ENCODE measurements around the gene DNER. TPM values are rescaled to one million over a fixed set of nuclear protein-coding genes. Genes with fewer than 3 reads are reported as not detected.

Gene DNER
- total RNA-seq, 1 donor from 2014 or later: 1.00 TPM

GRCh38 chr2:229679393-229680125, 34.8 kb downstream of the DNER start:
- intact Hi-C loops (cut with DNase I): no loop called here

GRCh38 chr2:229675569-229675968, 38.8 kb downstream of the DNER start:
- DNase-seq (ENCODE audit: low spot score): no peak
- intact Hi-C loops (cut with DNase I): no loop called here

More at GRCh38 chr2:229679393-229680125, 34.8 kb downstream of the DNER start:
- no peak for DNase-seq (ENCODE audit: low spot score)

- intact Hi-C loops (cut with DNase I): no loop called here
- no peak for DNase-seq (ENCODE audit: low spot score)
Measured at GRCh38 chr2:229674830-229675530, 39.4 kb downstream of the DNER start.

- intact Hi-C loops (cut with DNase I): no loop called here
- no peak for DNase-seq (ENCODE audit: low spot score)
Measured at GRCh38 chr2:229673676-229674075, 40.7 kb downstream of the DNER start.

- intact Hi-C loops (cut with DNase I): no loop called here
- DNase-seq (ENCODE audit: low spot score): no peak
Measured at GRCh38 chr2:229672021-229672420, 42.3 kb downstream of the DNER start.

- DNase-seq (ENCODE audit: low spot score): no peak
- intact Hi-C loops (cut with DNase I): no loop called here
Measured at GRCh38 chr2:229669841-229670240, 44.5 kb downstream of the DNER start.

GRCh38 chr2:229666811-229667210, 47.5 kb downstream of the DNER start:
- DNase-seq (ENCODE audit: low spot score): no peak
- intact Hi-C loops (cut with DNase I): no loop called here

GRCh38 chr2:229665158-229665557, 49.2 kb downstream of the DNER start:
- DNase-seq (ENCODE audit: low spot score): no peak
- intact Hi-C loops (cut with DNase I): no loop called here

GRCh38 chr2:229661478-229661877, 52.9 kb downstream of the DNER start:
- intact Hi-C loops (cut with DNase I): no loop called here

GRCh38 chr2:229660951-229661350, 53.4 kb downstream of the DNER start:
- intact Hi-C loops (cut with DNase I): no loop called here
- no peak for DNase-seq (ENCODE audit: low spot score)

More at GRCh38 chr2:229661478-229661877, 52.9 kb downstream of the DNER start:
- no peak for DNase-seq (ENCODE audit: low spot score)

- DNase-seq (ENCODE audit: low spot score): no peak
- intact Hi-C loops (cut with DNase I): no loop called here
Measured at GRCh38 chr2:229660391-229660790, 54.0 kb downstream of the DNER start.

GRCh38 chr2:229658004-229658403, 56.4 kb downstream of the DNER start:
- intact Hi-C loops (cut with DNase I): no loop called here
- DNase-seq (ENCODE audit: low spot score): no peak

- intact Hi-C loops (cut with DNase I): no loop called here
- no peak for DNase-seq (ENCODE audit: low spot score)
Measured at GRCh38 chr2:229654437-229654836, 59.9 kb downstream of the DNER start.

GRCh38 chr2:229653531-229653930, 60.8 kb downstream of the DNER start:
- no peak for DNase-seq (ENCODE audit: low spot score)
- intact Hi-C loops (cut with DNase I): no loop called here

- intact Hi-C loops (cut with DNase I): no loop called here
- no peak for DNase-seq (ENCODE audit: low spot score)
Measured at GRCh38 chr2:229652796-229653195, 61.6 kb downstream of the DNER start.

- DNase-seq (ENCODE audit: low spot score): no peak
Measured at GRCh38 chr2:229650901-229651300, 63.5 kb downstream of the DNER start.

GRCh38 chr2:229650059-229650458, 64.3 kb downstream of the DNER start:
- intact Hi-C loops (cut with DNase I): no loop called here
- DNase-seq (ENCODE audit: low spot score): no peak

More at GRCh38 chr2:229650901-229651300, 63.5 kb downstream of the DNER start:
- intact Hi-C loops (cut with DNase I): no loop called here

GRCh38 chr2:229646186-229646723, 68.1 kb downstream of the DNER start:
- DNase-seq (ENCODE audit: low spot score): no peak
- intact Hi-C loops (cut with DNase I): no loop called here

GRCh38 chr2:229642371-229642770, 72.0 kb downstream of the DNER start:
- intact Hi-C loops (cut with DNase I): no loop called here

GRCh38 chr2:229641676-229642075, 72.7 kb downstream of the DNER start:
- intact Hi-C loops (cut with DNase I): no loop called here
- DNase-seq (ENCODE audit: low spot score): no peak

More at GRCh38 chr2:229642371-229642770, 72.0 kb downstream of the DNER start:
- no peak for DNase-seq (ENCODE audit: low spot score)

GRCh38 chr2:229640636-229641035, 73.7 kb downstream of the DNER start:
- intact Hi-C loops (cut with DNase I): no loop called here
- no peak for DNase-seq (ENCODE audit: low spot score)
